GM12878 (cell line): ENCODE results near the gene LPAR5. TPM values are rescaled to one million over a fixed set of nuclear protein-coding genes. Genes with fewer than 3 reads are reported as not detected.

Experiments used
- BCL3 ChIP-seq: IDR thresholded peaks from 2 replicates; pipeline ENCODE4 v1.6.1; 2011; ENCODE audit warnings: borderline replicate concordance, low read depth, mild to moderate bottlenecking, moderate library complexity, low read length; ENCODE audit not compliant: insufficient read depth, poor library complexity, severe bottlenecking
- BMI1 ChIP-seq: fragments of 450-650 bp; IDR thresholded peaks from 2 replicates; pipeline ENCODE4 v1.6.1; 2016; ENCODE audit warnings: mild to moderate bottlenecking, moderate library complexity, borderline replicate concordance
- BRCA1 ChIP-seq: IDR thresholded peaks from 2 replicates; pipeline ENCODE4 v1.6.1; 2011; ENCODE audit warnings: low read depth, low read length, improper control_type of control experiment
- CBX3 ChIP-seq: fragments of 200-600 bp; sonication (generic); IDR thresholded peaks from 2 replicates; pipeline ENCODE4 v1.6.1; 2016; ENCODE audit warnings: low read depth, borderline replicate concordance
- CEBPB ChIP-seq, 2 experiments: fragments of 150-350 bp in 1 of 2; IDR thresholded peaks; 2 replicates each; pipeline ENCODE4 v1.6.1; 2012 to 2014; ENCODE audit warnings: low read depth in 2 of 2, low read length in 2 of 2, borderline replicate concordance in 1 of 2, inconsistent platforms in 1 of 2
- CREM ChIP-seq: IDR thresholded peaks from 2 replicates; pipeline ENCODE4 v1.6.1; 2014; ENCODE audit warnings: antibody characterized with exemption, low read depth
- FOXK2 ChIP-seq: fragments of 450-650 bp; IDR thresholded peaks from 2 replicates; pipeline ENCODE4 v1.6.1; 2017; ENCODE audit warnings: mild to moderate bottlenecking, moderate library complexity
- HDAC6 ChIP-seq: fragments of 200-600 bp; sonication (generic); IDR thresholded peaks from one replicate; pipeline ENCODE4 v1.8.0; 2017; ENCODE audit warnings: antibody characterized with exemption; ENCODE audit not compliant: unreplicated experiment
- NFYA ChIP-seq: IDR thresholded peaks from 2 replicates; pipeline ENCODE4 v1.6.1; 2011; ENCODE audit warnings: low read depth, mild to moderate bottlenecking, low read length, improper control_type of control experiment, borderline replicate concordance
- NFYB ChIP-seq: IDR thresholded peaks from 2 replicates; pipeline ENCODE4 v1.6.1; 2011; ENCODE audit warnings: low read depth, mild to moderate bottlenecking, low read length, improper control_type of control experiment, moderate library complexity; ENCODE audit not compliant: insufficient read depth
- NKRF ChIP-seq: fragments of 450-650 bp; conservative IDR thresholded peaks from 2 replicates; pipeline ENCODE4 v1.6.1; 2017; ENCODE audit warnings: mild to moderate bottlenecking, moderate library complexity
- NR2F1 ChIP-seq: fragments of 450-650 bp; conservative IDR thresholded peaks from 2 replicates; pipeline ENCODE4 v1.6.1; 2017; ENCODE audit warnings: mild to moderate bottlenecking
- PAX5 ChIP-seq: IDR thresholded peaks from 2 replicates; pipeline ENCODE4 v1.6.1; 2011; ENCODE audit warnings: low read depth, low read length, borderline replicate concordance
- PRDM15 ChIP-seq: fragments of 450-650 bp; formaldehyde crosslinking; IDR thresholded peaks from 2 replicates; pipeline ENCODE4 v1.4.0; 2020; ENCODE audit warnings: mild to moderate bottlenecking, moderate library complexity
- RCOR1 ChIP-seq: conservative IDR thresholded peaks from 2 replicates; pipeline ENCODE4 v1.6.1; 2012; ENCODE audit warnings: low read depth, low read length, improper control_type of control experiment
- RELA ChIP-seq: fragments of 450-650 bp; IDR thresholded peaks from 2 replicates; pipeline ENCODE4 v1.8.0; 2014; ENCODE audit warnings: borderline replicate concordance; ENCODE audit not compliant: partially characterized antibody
- SREBF2 ChIP-seq: IDR thresholded peaks from 2 replicates; pipeline ENCODE4 v1.6.1; 2012; ENCODE audit warnings: mild to moderate bottlenecking, low read length
- STAT1 ChIP-seq: fragments of 450-650 bp; conservative IDR thresholded peaks from 2 replicates; pipeline ENCODE4 v1.6.1; 2014; ENCODE audit warnings: antibody characterized with exemption, mild to moderate bottlenecking
- TAF1 ChIP-seq: IDR thresholded peaks from 2 replicates; pipeline ENCODE4 v1.6.1; 2011; ENCODE audit warnings: mild to moderate bottlenecking, low read depth, low read length, borderline replicate concordance
- TBL1XR1 ChIP-seq: IDR thresholded peaks from 2 replicates; pipeline ENCODE4 v1.6.1; 2012; ENCODE audit warnings: low read depth, low read length, improper control_type of control experiment
- TCF12 ChIP-seq: IDR thresholded peaks from 2 replicates; pipeline ENCODE4 v1.6.1; 2011; ENCODE audit warnings: low read depth, mild to moderate bottlenecking, low read length
- WRNIP1 ChIP-seq: IDR thresholded peaks from 2 replicates; pipeline ENCODE4 v1.6.1; 2011; ENCODE audit warnings: low read depth, low read length, improper control_type of control experiment, borderline replicate concordance
- YBX1 ChIP-seq: fragments of 450-650 bp; IDR thresholded peaks from 2 replicates; pipeline ENCODE4 v1.6.1; 2016; ENCODE audit warnings: antibody characterized with exemption
- ZNF24 ChIP-seq: fragments of 450-650 bp; IDR thresholded peaks from 2 replicates; pipeline ENCODE4 v1.6.1; 2017; ENCODE audit warnings: antibody characterized with exemption, mild to moderate bottlenecking
- ZNF274 ChIP-seq: IDR thresholded peaks from one replicate; pipeline ENCODE4 v1.8.0; 2011; ENCODE audit not compliant: insufficient read length, insufficient read depth
- polyA plus RNA-seq, 11 experiments: library from polyadenylated mRNA; depleted of rRNA in 4 of 11; unstranded in 6 of 11; stranded (reverse) in 5 of 11; fragments of >200 nt; fragmentation: Nextera tagmentation in 4 of 11; fragmentation: Illumina TruSeq in 1 of 11; extraction: Ambion mirVana in 4 of 11; extraction: Trizol in 1 of 11; gene quantifications; 1 replicate in 1 of 11; 2 replicates in 10 of 11; pipeline versions ENCODE4 v1.2.1 to v1.2.3, GENCODE V29; 2011 to 2016; ENCODE audit warnings: inconsistent platforms in 2 of 11, missing spikeins in 2 of 11, low read depth in 1 of 11
- total RNA-seq, 4 experiments: library from RNA; depleted of rRNA in 3 of 4; stranded (reverse); fragments of >200 nt in 3 of 4; fragmentation: Illumina TruSeq in 1 of 4; extraction: Trizol in 1 of 4; gene quantifications; 2 replicates each; pipeline versions ENCODE4 v1.2.1 to v1.2.3, GENCODE V29; 2013 to 2021

The LPAR5 gene
- total and polyA plus RNA-seq, 10 of the 15 experiments (the other 5 are each of a cell fraction or from before 2014, with no cell fraction given), result 1.3 to 7.9 (median 5.3) TPM

- TF ChIP-seq PRDM15 (CRISPR knock-in tag) (no peak), YBX1 (no peak), NR2F1 (0 out of 2 replicates have a peak, but pooled peaks have one; percentile 15), NFYB (no peak), ZNF274 (no peak), NKRF (0 out of 2 replicates have a peak, but pooled peaks have one; percentile 43), CEBPB (IDR thresholded peaks at IDR 0.05; ENCODE audit: borderline replicate concordance in 1 of 2, low read depth in 2 of 2, low read length in 2 of 2) (no peak), RELA (no peak), TBL1XR1 (no peak), CBX3 (no peak), PAX5 (no peak), BMI1 (no peak), BRCA1 (no peak), SREBF2 (no peak), TCF12 (no peak), ZNF24 (no peak), BCL3 (no peak), STAT1 (no peak), FOXK2 (no peak), TAF1 (no peak), WRNIP1 (no peak), NFYA (no peak), HDAC6 (no peak), CREM (no peak), RCOR1 (no peak)
These were observed 30.1 kb downstream of the LPAR5 start (continued) for GRCh38 chr12:6605421-6606330.
